ENCODE results near the gene LRRC4C.

LRRC4C gene

DNA sequence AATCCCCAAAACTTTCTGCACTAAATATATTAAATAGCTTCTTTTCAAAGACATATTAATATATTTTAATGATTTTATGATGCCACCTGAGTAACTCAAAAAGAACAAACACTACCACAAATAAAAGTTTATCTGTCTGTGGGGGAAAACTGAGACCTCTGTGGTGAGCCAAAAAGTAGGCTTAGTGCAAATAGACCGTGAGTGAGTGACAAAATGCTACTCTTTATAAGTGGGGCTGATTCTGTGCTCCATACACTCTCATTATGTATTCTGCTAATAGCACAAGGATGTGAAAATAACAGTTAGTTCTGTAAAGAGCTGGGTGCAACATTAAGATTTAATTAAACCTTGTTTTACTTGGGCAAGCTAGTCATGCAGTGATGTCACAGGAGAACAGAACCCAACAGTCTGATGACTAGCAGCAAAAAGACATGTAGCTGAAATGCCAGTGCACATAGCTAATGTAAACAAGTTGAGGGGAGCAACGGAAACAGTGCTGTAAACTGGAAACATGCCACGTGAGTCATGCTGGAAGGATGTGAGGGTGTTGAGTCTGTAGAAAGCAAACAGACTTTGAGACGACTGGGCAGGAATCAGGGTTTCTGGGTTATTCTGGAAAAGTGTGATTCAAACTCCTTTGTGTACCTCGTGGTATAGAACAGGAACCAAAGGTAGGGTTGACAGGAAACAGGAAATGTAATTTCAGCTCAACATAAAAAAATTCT, 1130.4 kb downstream of the LRRC4C start:
- FAIRE-seq, result no peak

DNA sequence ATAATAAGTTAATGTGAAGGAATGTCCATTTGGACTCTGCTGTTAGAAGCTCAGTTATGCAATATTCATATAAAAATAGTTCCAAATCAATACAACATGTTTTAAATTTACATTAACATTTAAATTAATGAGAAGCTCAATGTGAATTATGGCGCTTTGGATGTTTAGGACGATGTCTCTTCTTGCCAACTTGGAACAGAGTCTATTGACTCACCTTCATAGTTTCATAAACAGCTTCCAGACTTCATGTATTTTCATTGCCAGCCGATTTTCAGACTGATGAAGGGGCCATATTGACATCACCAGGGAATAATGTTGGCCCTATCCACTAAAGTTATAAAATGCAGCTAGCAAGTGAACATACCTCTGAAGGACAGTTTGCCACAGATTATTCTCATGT, 1136.2 kb downstream of the LRRC4C start:
- FAIRE-seq, result no peak

GRCh38 chr11:40321537-40321936, 1137.9 kb downstream of the LRRC4C start:
- no peak for FAIRE-seq

DNA sequence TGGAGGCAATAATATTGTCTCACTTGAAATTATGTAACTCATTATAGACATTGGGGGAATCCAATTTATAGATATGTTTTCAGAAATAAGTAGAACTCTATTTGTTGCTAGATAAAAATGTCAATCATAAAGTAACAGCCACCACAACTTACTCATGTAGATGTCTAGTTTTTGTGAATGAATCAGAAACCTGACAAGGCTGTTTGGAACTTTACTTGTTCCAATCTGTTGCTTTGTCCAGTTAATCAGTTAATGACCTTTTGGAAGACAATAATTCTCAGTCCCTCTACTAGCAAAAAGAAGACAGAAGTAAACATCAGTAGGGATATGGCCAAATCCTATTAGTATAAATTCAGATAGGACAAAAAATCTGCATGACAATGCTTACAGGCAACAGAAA, 1143.3 kb downstream of the LRRC4C start:
- no peak for FAIRE-seq

DNA sequence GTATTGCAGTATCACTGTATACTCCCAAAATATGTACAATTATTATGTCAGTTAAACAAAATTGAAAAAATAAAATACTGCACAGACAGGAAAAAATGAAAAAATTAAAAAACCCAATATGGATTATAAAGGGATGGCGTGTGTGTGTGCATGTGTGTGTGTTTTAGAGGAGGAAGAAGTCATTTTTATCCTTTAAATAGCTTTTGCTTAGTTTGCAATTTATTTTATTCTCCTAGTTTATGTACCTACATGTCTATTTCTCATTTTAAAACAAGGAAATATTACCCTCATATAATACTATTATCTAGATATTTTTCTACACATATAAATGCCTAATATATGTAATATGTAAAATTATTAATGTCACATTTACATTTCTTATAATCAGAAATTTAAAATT, 1144.3 kb downstream of the LRRC4C start:
- FAIRE-seq, result no peak

DNA sequence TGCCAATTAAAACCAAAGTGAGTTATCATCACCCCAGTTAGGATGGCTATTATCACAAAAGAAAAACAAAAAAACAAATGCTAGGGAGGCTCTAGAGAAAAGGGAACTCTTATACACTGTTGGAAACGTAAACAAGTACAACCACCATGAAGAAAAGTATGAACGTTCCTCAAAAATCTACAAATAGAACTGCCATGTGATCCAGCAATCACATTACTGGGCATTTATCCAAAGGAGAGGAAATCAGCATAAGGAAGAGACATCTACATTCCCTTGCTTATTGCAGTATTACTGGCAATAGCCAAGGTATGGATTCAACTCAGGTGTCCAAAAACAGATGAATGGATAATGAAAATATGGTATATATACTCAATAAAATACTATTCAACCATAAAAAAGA, 1145.1 kb downstream of the LRRC4C start:
- no peak for FAIRE-seq

DNA sequence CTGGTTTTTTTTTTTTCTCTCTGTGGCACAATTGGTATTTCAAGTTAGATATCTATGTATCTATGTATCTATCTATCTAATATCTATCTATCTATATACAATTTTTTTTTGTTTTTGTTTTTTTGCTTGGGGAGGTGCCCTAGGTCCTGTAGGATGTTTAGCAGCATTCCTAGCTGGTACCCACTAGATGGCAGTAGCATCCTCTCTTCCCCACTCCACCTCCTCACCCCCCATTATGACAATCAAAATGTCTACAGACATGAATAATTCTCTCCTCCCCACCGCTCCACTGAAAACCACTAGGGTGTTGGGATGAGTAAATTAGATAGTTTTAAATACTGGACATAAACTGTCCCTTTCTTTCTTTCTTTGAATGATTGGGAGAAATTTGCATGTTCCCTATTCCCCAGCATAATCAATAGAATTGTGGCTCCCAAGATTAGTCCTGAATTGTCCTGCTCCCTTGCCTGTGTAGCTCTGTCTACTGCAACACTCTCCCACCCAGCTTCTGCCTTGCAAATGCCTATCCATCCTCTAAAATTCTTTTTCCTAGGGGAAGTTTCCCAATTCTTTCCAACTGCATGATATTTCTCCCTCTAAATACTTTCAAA, 1152.4 kb downstream of the LRRC4C start:
- FAIRE-seq, result no peak

- no peak for FAIRE-seq
Measured at GRCh38 chr11:40302669-40303068, 1156.8 kb downstream of the LRRC4C start.

DNA sequence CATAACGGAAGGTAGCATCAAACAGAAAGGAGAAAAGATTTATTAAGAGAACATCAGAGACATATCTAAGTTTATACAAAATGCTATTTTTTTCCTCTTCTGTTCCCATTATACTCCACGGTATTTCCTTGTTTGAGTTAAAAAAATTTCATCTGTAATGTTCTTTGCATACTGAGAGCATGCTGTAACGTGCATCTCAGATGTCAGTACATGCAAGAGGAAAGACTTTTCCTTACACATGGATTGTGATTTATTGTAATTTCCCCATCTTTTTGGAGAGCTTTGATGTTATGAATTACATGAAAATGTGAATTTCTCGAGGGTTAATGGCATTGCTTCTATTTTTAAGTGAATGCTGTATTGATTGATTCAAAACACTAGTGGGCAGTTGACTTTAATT, 1164.0 kb downstream of the LRRC4C start:
- FAIRE-seq, result no peak

DNA sequence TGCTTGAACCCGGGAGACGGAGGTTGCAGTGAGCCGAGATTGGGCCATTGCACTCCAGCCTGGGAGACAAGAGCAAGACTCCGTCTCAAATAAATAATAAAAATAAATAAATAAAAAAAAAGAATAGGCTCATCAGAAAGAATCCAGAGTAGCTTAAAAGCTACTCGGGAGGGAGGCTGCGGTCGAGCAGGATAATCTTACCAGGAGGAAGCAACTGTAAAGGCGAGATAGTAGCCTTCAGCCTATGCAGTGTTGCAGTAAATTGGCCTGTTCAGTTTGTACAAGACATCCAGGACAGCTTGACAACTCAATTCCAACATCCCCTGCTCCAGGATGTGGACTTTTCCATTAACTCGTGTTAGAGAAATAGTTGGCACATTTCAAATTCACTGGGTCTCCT, 1164.7 kb downstream of the LRRC4C start:
- no peak for FAIRE-seq

DNA sequence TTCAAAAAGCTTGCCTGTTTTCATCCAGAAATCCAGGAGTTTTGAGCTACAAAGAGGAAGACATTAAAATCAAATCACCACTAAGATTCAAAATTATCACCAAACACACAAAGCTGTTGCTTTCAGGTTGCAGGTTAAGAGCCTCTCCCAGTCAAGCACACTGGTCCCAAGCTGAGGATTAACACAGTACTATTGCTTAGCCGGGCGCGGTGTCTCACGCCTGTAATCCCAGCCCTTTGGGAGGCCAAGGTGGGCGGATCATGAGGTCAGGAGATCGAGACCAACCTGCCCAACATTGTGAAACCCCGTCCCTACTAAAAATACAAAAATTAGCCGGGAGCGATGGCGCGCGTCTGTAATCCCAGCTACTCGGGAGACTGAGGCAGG, 1165.1 kb downstream of the LRRC4C start:
- no peak for FAIRE-seq

DNA sequence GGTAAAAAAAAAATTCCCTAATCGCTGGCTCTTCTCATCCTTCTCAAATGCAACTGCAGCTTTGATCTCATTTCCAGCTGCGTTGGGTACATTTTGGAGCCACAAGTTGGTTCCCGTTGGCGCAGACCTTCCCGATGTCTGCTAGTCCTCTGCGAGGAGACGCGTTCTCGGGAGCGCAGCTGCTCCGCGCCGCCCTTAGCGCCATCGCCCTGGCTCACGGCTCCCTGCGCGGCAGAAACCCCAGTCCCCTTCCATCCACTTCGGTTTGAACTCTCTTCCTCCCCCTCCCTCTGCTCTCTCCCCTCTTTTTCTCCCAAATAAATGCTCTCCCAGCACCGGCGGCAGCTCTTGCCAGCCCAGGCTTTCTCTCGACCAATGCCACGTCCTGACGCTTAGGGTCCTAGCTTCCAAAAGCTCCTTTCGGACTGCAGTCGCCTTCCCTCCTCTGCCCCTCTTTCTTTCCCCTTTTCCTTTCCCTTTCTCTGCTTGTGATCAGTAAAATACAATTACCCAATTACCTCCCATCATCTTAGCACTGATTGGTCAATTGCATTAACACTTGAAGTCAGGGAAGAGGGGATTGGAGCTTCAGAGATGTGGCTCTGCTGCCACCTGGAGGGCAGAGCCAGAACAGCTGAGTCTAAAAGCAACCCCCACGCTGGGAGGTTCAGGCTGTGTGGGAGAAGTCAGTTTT, 1165.7 kb downstream of the LRRC4C start:
- FAIRE-seq, result no peak

DNA sequence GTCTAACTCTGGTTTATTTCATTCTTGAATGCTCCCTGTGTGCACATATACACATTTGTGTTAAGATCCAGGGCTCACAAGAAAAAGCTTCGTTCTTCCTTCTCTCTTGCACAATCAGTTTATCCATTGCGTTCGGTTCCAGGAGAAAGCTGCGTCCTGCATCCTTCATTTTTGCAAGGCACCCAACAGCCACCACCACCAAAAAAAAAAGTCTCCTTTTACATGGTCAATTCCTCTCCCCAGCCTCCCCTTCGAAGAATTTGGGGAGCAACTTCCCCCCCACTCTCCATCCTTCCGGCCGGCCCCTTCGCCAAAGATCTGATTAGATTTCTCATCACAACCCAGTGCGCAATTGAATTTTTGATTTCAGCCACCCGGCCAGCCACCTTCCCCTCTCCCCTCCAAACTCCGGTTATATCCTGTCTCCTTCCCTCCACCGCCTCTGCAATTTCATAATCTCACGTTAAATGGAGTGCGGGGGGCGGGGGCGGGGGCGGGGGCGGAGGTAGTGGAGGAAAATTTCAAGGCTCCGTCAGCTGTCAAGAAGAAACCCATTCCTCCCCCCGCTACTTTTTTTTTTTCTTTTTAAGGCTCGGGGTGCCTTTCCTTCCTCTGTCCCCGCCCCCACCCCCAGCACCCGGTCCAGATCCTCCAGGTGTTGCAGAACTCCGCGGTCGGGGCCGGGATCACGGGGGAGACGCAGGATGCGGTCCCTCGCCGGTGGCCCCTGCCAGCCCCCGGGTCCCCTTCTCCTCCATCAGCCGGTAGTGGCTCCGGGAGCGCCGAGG, 1166.5 kb downstream of the LRRC4C start:
- no peak for FAIRE-seq

DNA sequence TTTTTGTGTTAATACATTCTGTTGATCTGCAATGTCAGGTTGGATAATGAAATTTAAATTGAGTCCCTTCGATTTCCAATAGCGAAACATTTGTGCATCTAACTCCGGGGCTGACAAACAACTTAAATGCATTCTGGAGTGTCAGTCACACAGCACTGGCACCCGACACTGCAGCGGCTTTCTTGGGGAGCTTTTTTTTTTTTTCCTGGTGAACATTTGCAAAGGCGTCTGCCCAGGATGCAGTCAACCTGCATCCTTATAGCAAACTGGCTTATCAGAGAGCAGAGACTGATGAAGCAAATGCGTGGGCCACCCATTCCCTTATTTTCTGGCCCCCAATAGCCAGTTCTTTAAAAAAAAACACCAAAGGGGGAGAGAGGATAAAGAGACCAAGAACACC, 1167.7 kb downstream of the LRRC4C start:
- no peak for FAIRE-seq

GRCh38 chr11:40291329-40291728, 1168.1 kb downstream of the LRRC4C start:
- no peak for FAIRE-seq

DNA sequence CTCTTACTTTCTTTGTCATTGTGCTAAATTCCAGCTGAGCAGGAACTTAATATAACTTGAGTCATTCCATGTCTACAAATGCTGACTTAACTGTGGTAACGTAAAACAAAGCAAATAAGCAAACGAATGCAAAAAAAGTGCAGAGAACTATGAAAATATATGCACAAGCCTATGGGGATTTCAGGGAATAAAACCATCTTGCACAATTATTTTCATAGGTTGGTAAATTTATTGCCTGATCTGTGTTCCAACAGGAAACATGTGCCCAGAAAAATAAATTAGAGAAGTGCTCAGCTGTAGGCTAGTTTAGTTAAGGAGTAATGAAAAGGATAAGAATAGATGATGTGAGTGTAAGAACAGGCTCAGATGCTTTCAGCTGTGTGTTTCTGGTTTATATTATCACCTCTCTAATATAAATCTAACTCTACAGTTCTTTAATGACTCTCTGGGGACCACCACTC, 1169.3 kb downstream of the LRRC4C start:
- no peak for FAIRE-seq

DNA sequence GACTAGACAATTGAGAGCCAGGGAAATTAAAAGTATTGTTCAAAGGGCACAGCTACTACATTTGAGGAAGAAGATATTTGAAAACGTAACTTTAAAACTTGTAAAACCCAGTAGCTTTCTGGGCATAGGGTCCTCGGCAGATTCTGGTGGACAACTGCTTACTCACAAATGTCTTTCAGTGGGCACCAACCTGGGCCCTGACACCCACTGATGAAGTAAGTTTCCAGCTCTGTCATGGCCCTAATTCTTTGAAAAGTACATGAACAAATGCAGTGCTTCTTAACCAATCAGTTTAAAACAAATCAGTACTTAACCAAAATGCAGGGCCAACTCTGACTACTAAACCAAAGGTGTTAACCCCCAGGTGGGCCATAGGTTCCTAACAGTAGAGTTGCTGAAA, 1170.1 kb downstream of the LRRC4C start:
- FAIRE-seq, result no peak

DNA sequence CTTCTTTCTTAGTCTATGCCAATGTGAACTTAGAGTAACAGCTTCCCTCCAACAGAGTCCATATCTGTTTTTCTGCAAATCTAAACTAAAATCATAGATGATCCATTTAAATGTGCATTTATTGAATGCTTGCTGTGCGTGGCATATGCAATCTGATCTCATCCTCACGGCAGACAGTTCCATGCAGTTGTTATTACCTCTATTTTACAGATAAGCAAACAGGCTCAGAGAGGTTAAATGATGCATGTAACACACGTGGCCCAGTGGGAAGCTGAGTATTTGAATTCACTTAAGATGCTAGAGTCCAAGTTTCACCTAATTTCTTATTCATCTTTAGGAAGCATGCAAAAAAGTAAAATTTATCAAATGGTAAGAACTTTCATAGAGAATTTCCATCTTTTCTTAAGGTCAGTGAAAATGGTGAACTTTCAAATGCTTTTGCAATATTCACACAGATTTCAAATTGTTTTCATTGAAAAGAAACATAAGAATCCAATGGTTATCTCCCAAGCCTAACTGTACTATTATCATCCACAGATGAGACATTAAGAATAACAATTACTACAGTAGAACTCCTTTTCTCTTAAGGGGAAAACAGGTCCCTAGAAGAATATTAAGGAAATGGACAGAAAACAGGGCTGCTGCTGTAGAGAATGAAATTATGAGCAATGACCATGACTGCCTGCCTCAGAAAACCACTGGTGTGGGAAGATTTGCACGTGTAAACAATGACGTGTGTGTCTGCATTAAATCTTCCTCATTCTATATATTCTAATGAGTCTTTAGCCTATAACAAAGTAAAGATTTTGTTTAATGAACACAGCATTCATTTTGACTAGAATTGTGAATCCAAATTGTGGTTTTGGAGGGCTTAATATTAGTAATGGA, 1171.3 kb downstream of the LRRC4C start:
- FAIRE-seq, result no peak

GRCh38 chr11:40286137-40286536, 1173.3 kb downstream of the LRRC4C start:
- FAIRE-seq, result no peak

GRCh38 chr11:40285558-40285957, 1173.9 kb downstream of the LRRC4C start:
- FAIRE-seq, result no peak

DNA sequence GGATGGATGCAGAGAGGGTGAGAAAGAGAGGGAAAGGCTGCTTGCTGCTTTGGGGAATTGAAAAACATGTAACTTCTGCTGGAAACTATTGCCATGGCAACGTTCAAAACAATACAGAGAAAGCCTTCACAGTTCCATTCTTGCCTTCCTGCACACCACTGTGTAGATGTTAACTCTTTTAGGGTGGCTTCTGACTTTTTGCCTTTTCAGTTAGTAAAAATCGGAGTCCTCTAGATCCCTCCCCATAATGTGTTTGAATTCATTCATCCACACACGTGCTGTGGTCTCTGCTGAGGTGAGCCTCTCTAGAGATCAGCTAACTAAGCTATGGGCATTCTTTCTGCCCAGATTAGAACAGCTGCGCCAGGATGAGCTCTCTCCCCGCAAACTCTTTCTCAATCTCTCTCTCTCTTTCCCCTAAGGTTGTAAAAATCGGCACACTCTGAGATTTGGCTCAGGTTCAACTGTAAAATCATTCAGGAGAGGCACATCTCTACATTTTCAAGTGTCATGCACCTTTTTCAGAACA, 1178.3 kb downstream of the LRRC4C start:
- FAIRE-seq, result no peak
